H9 (cell line): Measurements from ENCODE around the gene MEF2A. TPM values are rescaled to one million over a fixed set of nuclear protein-coding genes. Genes with fewer than 3 reads are reported as not detected.

Experiments
- DNase-seq: peaks from one replicate; pipeline ENCODE4 v3.0.0-alpha.2; 2017
- H2AFZ ChIP-seq: one replicate; pipeline ENCODE4 v1.6.1; 2013; ENCODE audit warnings: mild to moderate bottlenecking, low read length, control low read depth, moderate library complexity
- H2AK5ac ChIP-seq: 2 replicates; pipeline ENCODE4 v1.6.1; 2013; ENCODE audit warnings: low read length, control low read depth, mixed read lengths; ENCODE audit not compliant: insufficient read length
- H2BK120ac ChIP-seq: one replicate; pipeline ENCODE4 v1.6.1; 2013; ENCODE audit warnings: low read depth, mild to moderate bottlenecking, low read length, control low read depth, inconsistent platforms; ENCODE audit not compliant: poor library complexity, severe bottlenecking
- H2BK12ac ChIP-seq: 2 replicates; pipeline ENCODE4 v1.6.1; 2013; ENCODE audit warnings: low read length, control low read depth, mixed read lengths, low read depth; ENCODE audit not compliant: insufficient read length
- H2BK15ac ChIP-seq: 2 replicates; pipeline ENCODE4 v1.6.1; 2013; ENCODE audit warnings: low read depth, low read length, control low read depth
- H2BK20ac ChIP-seq: one replicate; pipeline ENCODE4 v1.6.1; 2013; ENCODE audit warnings: low read depth, mild to moderate bottlenecking, low read length, control low read depth, inconsistent platforms; ENCODE audit not compliant: poor library complexity, severe bottlenecking
- H2BK5ac ChIP-seq: 2 replicates; pipeline ENCODE4 v1.6.1; 2013; ENCODE audit warnings: low read length, control low read depth, mixed read lengths; ENCODE audit not compliant: insufficient read length
- H3K14ac ChIP-seq: 2 replicates; pipeline ENCODE4 v1.6.1; 2013; ENCODE audit warnings: low read length, control low read depth; ENCODE audit not compliant: insufficient read depth
- H3K18ac ChIP-seq: 2 replicates; pipeline ENCODE4 v1.6.1; 2013; ENCODE audit warnings: low read depth, mild to moderate bottlenecking, mixed read lengths, low read length, control low read depth; ENCODE audit not compliant: insufficient read length
- H3K23ac ChIP-seq: 2 replicates; pipeline ENCODE4 v1.6.1; 2013; ENCODE audit warnings: low read length, control low read depth, mixed read lengths, low read depth; ENCODE audit not compliant: insufficient read length
- H3K23me2 ChIP-seq: 2 replicates; pipeline ENCODE4 v1.6.1; 2013; ENCODE audit warnings: low read depth, mild to moderate bottlenecking, mixed read lengths, low read length, control low read depth; ENCODE audit not compliant: insufficient read length, poor library complexity, severe bottlenecking
- H3K27ac ChIP-seq: 2 replicates; pipeline ENCODE4 v1.5.1; 2013; ENCODE audit warnings: low read length, control low read depth, mixed read lengths, low read depth; ENCODE audit not compliant: insufficient read length
- H3K27me3 ChIP-seq: 2 replicates; pipeline ENCODE4 v1.6.1; 2013; ENCODE audit warnings: low read length, control low read depth, inconsistent platforms; ENCODE audit not compliant: insufficient read depth
- H3K4ac ChIP-seq: 2 replicates; pipeline ENCODE4 v1.6.1; 2013; ENCODE audit warnings: low read depth, mild to moderate bottlenecking, control low read depth, inconsistent platforms, low read length, moderate library complexity
- H3K4me1 ChIP-seq: 2 replicates; pipeline ENCODE4 v1.6.1; 2013; ENCODE audit warnings: low read length, control low read depth, inconsistent platforms; ENCODE audit not compliant: insufficient read depth
- H3K4me2 ChIP-seq: 2 replicates; pipeline ENCODE4 v1.6.1; 2013; ENCODE audit warnings: low read length, control low read depth, mixed read lengths; ENCODE audit not compliant: insufficient read length, insufficient read depth
- H3K56ac ChIP-seq: 2 replicates; pipeline ENCODE4 v1.6.1; 2013; ENCODE audit warnings: low read depth, mild to moderate bottlenecking, mixed read lengths, low read length, control low read depth; ENCODE audit not compliant: insufficient read length
- H3K79me1 ChIP-seq: 2 replicates; pipeline ENCODE4 v1.6.1; 2013; ENCODE audit warnings: low read depth, mild to moderate bottlenecking, moderate library complexity, low read length, control low read depth, inconsistent platforms; ENCODE audit not compliant: insufficient read depth, poor library complexity, severe bottlenecking
- H3K79me2 ChIP-seq: 2 replicates; pipeline ENCODE4 v1.6.1; 2013; ENCODE audit warnings: low read length, control low read depth, inconsistent platforms; ENCODE audit not compliant: insufficient read depth
- H3K9ac ChIP-seq: 2 replicates; pipeline ENCODE4 v1.6.1; 2013; ENCODE audit warnings: low read length, control low read depth, mixed read lengths; ENCODE audit not compliant: insufficient read length; ENCODE audit errors: extremely low read depth
- H3K9me3 ChIP-seq: one replicate; pipeline ENCODE4 v1.6.1; 2013; ENCODE audit warnings: low read depth, low read length, inconsistent platforms; ENCODE audit not compliant: control insufficient read depth
- H3T11ph ChIP-seq: one replicate; pipeline ENCODE4 v1.6.1; 2013; ENCODE audit warnings: mild to moderate bottlenecking, low read length, control low read depth, inconsistent platforms
- H4K20me1 ChIP-seq: one replicate; pipeline ENCODE4 v1.6.1; 2013; ENCODE audit not compliant: control insufficient read depth, insufficient read length, insufficient read depth
- H4K5ac ChIP-seq: 2 replicates; pipeline ENCODE4 v1.6.1; 2013; ENCODE audit warnings: low read depth, mild to moderate bottlenecking, mixed read lengths, low read length, control low read depth; ENCODE audit not compliant: insufficient read length
- H4K8ac ChIP-seq: replicated peaks from 2 replicates; pipeline ENCODE4 v1.6.1; 2013; ENCODE audit warnings: low read length, control low read depth, mixed read lengths, low read depth; ENCODE audit not compliant: insufficient read length
- H4K91ac ChIP-seq: 2 replicates; pipeline ENCODE4 v1.6.1; 2013; ENCODE audit warnings: low read depth, mild to moderate bottlenecking, moderate library complexity, mixed read lengths, low read length, control low read depth; ENCODE audit not compliant: insufficient read length
- H3K27ac Mint-ChIP-seq, 3 experiments: 2 replicates in 2 of 3; 3 replicates in 1 of 3; pipeline ENCODE4 v1.8.0; 2020 to 2021; ENCODE audit warnings: mixed read lengths in 3 of 3, mild to moderate bottlenecking in 1 of 3, moderate library complexity in 1 of 3
- H3K27me3 Mint-ChIP-seq: 2 replicates; pipeline ENCODE4 v1.8.0; 2021; ENCODE audit warnings: low read depth, mild to moderate bottlenecking, moderate library complexity, mixed read lengths
- H3K36me3 Mint-ChIP-seq, 3 experiments: 2 replicates in 2 of 3; 3 replicates in 1 of 3; pipeline ENCODE4 v1.8.0; 2020 to 2021; ENCODE audit warnings: low read depth in 3 of 3, mixed read lengths in 3 of 3; ENCODE audit not compliant: insufficient read depth in 1 of 3
- H3K4me1 Mint-ChIP-seq, 2 experiments: 2 replicates each; pipeline ENCODE4 v1.8.0; 2020; ENCODE audit warnings: mixed read lengths in 2 of 2
- H3K4me3 Mint-ChIP-seq, 2 experiments: 2 replicates in 1 of 2; 3 replicates in 1 of 2; pipeline ENCODE4 v1.8.0; 2020 to 2021; ENCODE audit warnings: mild to moderate bottlenecking in 2 of 2, mixed read lengths in 2 of 2, moderate library complexity in 1 of 2
- H3K9me3 Mint-ChIP-seq, 2 experiments: 2 replicates in 1 of 2; 3 replicates in 1 of 2; pipeline ENCODE4 v1.8.0; 2020; ENCODE audit warnings: mild to moderate bottlenecking in 2 of 2, mixed read lengths in 2 of 2, moderate library complexity in 1 of 2
- CTCF ChIP-seq: fragments of 200-600 bp; sonication (generic); conservative IDR thresholded peaks from 3 replicates; pipeline ENCODE4 v1.8.0; 2021; ENCODE audit warnings: antibody characterized with exemption, mild to moderate bottlenecking
- WGBS: extraction: QIAGEN DNeasy Blood & Tissue Kit; methylation state at CpG from one replicate; pipeline ENCODE4 v1.1.7; 2013; ENCODE audit warnings: missing lambda C conversion rate, low lambda C conversion rate, mixed read lengths; ENCODE audit not compliant: insufficient read length; ENCODE audit errors: extremely low coverage; 5-methylcytosine and 5-hydroxymethylcytosine counted together
- total RNA-seq: library from RNA; stranded (reverse); gene quantifications from 2 replicates; pipeline ENCODE4 v1.2.1, GENCODE V29; 2021

Gene MEF2A
- total RNA-seq, 1 experiment from 2014 or later = 20.7 TPM

DNA sequence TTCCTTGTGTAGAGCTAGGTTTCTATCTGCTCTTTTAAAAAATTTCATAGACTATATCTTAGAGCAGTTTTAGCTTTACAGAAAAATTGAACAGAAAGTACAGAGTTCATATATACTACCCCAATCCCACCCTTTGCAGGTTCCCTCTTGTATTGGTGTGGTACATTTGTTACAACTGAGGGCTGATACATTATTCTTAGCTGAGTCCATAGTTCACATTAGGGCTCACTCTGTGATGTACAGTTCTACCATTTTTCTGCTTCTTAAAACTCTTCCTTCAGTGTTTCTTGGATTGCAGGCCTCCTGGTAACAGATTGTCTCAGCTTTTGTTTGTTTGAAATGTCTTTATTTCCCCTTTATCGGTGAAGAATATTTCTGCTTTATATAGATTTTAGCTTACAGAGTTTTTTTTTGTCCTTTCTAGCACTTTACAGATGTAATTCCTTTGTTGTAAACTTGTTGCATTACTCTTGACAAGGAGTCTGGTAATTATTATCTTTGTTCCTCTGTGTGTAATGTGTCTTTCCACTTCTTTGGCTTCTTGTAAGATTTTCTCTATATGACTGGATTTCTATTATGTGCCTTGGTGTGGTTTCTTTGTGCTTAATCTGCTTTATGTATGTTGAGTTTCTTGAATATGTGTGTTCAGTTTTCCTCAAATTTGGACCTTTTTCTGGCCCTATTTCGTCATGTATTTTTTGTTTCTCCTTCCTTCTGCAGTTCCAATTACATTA is 25.3 kb downstream of the MEF2A start:
- Histone ChIP-seq H3K4me1 (no peaks in the 10 kb centered on the region; the same call in 1 of the 2 replicates), H2AFZ (no peak overlapping the region), H2AK5ac (no peak overlapping the region), H3K27me3 (no peaks in the 10 kb centered on the region), H3K23me2 (no peaks in the 10 kb centered on the region), H3K9me3 (no peaks in the 10 kb centered on the region), H3K27ac (no peak overlapping the region), H2BK20ac (no peak overlapping the region), H4K5ac (no peak overlapping the region), H2BK120ac (no peak overlapping the region), H3K18ac (no peak overlapping the region), H3K4me2 (no peak overlapping the region), H2BK15ac (no peak overlapping the region), H3K79me1 (peaks cover 3% of the 10 kb centered on the region), H3K9ac (no peak overlapping the region), H3T11ph (no peak overlapping the region), H4K91ac (no peak overlapping the region), H2BK12ac (no peak overlapping the region), H3K56ac (no peak overlapping the region), H4K20me1 (no peaks in the 10 kb centered on the region), H4K8ac (no peak overlapping the region), H3K23ac (no peak overlapping the region), H2BK5ac (no peak overlapping the region), H3K14ac (no peak overlapping the region), H3K4ac (no peak overlapping the region), H3K79me2 (peaks cover 12% of the 10 kb centered on the region; the same call in 1 of the 2 replicates)
- no CpG with 5 or more reads among the region's 2 CpGs for WGBS
- no peak for DNase-seq
- peaks cover 8 to 27% (median 19%) of the 10 kb centered on the region in 3 experiments for H3K36me3 Mint-ChIP-seq
- H3K27ac Mint-ChIP-seq = no peak overlapping the region
- H3K4me1 Mint-ChIP-seq = peaks cover 9% of the 10 kb centered on the region in 2 experiments
- H3K4me3 Mint-ChIP-seq = no peak overlapping the region
- peaks cover 5 to 35% of the 10 kb centered on the region in 2 experiments; a peak in 4 of 5 replicates for H3K9me3 Mint-ChIP-seq
- no peaks in the 10 kb centered on the region for H3K27me3 Mint-ChIP-seq
- no peak for TF ChIP-seq CTCF
